Left ventricle myocardium inferior (tissue), 1 donor: ENCODE results near the gene SIDT2. TPM values are rescaled to one million over a fixed set of nuclear protein-coding genes. Genes with fewer than 3 reads are reported as not detected.

Experiments used
- DNase-seq: peaks from one replicate; pipeline ENCODE4 v3.0.0-alpha.2; 2020
- H3K27ac ChIP-seq: fragments of 200-600 bp; replicated peaks from 2 replicates; pipeline ENCODE4 v1.8.0; 2021
- H3K27me3 ChIP-seq: fragments of 200-600 bp; 2 replicates; pipeline ENCODE4 v1.8.0; 2021; ENCODE audit warnings: low read depth
- H3K36me3 ChIP-seq: fragments of 200-600 bp; 2 replicates; pipeline ENCODE4 v1.8.0; 2021
- H3K4me1 ChIP-seq: fragments of 200-600 bp; 2 replicates; pipeline ENCODE4 v1.8.0; 2021
- H3K4me3 ChIP-seq: fragments of 200-600 bp; 2 replicates; pipeline ENCODE4 v1.8.0; 2021; ENCODE audit warnings: mild to moderate bottlenecking, moderate library complexity
- H3K9me3 ChIP-seq: fragments of 200-600 bp; replicated peaks from 2 replicates; pipeline ENCODE4 v1.8.0; 2021
- intact Hi-C: fragments of 100-400 bp; cut with micrococcal nuclease; formaldehyde crosslinking; loops from one replicate; pipeline ENCODE4 v1.11.0; 2022
- total RNA-seq: library from RNA; stranded (reverse); fragmentation: NEBNext Ultra II Directional; extraction: Animal tissue kit (Norgen Biotek cat#: 25700); gene quantifications from one replicate; pipeline ENCODE4 v1.2.1, GENCODE V29; 2021
- TF ChIP-seq, protein P1 (sequence below): fragments of 200-600 bp; IDR thresholded peaks from 2 replicates; pipeline ENCODE4 v1.8.0; 2021; ENCODE audit warnings: antibody characterized with exemption, mild to moderate bottlenecking, borderline replicate concordance
- donor health status: DM: no; HTN: yes; CAD: no; lungs with severe emphysema.

The SIDT2 gene
- total RNA-seq, 1 donor from 2014 or later, result 23.5 TPM

DNA sequence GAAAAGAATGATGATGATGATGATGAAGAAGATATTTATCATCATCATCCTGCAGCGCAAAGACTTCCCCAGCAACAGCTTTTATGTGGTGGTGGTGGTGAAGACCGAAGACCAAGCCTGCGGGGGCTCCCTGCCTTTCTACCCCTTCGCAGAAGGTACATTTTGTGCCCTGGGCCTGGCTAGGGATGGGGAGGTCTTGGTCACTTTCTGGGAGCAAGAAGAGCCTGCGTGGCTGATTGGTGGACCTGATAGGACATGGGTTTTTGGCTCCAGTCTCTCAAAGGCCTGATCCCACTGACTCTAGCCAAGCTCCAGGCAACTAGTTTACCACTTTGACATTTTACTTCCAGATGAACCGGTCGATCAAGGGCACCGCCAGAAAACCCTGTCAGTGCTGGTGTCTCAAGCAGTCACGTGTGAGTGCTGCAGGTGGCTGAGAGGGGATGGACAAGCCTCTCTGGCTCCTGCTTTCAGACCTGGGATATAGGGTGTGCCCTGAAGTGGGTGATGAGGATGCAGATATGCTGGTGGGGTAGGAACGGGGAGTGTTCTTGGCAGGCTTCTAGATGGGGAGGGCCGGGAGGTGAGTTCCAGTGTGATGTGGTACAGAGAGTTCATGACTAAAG is 5.3 kb downstream of the SIDT2 start:
- no peaks in the 10 kb centered on the region for H3K9me3 ChIP-seq
- intact Hi-C loops, result no loop called here
- DNase-seq, result no peak
- H3K4me1 ChIP-seq, result peaks cover 29% of the 10 kb centered on the region
- TF ChIP-seq, protein P1, sequence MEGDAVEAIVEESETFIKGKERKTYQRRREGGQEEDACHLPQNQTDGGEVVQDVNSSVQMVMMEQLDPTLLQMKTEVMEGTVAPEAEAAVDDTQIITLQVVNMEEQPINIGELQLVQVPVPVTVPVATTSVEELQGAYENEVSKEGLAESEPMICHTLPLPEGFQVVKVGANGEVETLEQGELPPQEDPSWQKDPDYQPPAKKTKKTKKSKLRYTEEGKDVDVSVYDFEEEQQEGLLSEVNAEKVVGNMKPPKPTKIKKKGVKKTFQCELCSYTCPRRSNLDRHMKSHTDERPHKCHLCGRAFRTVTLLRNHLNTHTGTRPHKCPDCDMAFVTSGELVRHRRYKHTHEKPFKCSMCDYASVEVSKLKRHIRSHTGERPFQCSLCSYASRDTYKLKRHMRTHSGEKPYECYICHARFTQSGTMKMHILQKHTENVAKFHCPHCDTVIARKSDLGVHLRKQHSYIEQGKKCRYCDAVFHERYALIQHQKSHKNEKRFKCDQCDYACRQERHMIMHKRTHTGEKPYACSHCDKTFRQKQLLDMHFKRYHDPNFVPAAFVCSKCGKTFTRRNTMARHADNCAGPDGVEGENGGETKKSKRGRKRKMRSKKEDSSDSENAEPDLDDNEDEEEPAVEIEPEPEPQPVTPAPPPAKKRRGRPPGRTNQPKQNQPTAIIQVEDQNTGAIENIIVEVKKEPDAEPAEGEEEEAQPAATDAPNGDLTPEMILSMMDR, result no peak
- no peaks in the 10 kb centered on the region for H3K27me3 ChIP-seq
- no peak overlapping the region for H3K27ac ChIP-seq
- H3K36me3 ChIP-seq, result peaks cover 60% of the 10 kb centered on the region
- H3K4me3 ChIP-seq, result no peak overlapping the region

DNA sequence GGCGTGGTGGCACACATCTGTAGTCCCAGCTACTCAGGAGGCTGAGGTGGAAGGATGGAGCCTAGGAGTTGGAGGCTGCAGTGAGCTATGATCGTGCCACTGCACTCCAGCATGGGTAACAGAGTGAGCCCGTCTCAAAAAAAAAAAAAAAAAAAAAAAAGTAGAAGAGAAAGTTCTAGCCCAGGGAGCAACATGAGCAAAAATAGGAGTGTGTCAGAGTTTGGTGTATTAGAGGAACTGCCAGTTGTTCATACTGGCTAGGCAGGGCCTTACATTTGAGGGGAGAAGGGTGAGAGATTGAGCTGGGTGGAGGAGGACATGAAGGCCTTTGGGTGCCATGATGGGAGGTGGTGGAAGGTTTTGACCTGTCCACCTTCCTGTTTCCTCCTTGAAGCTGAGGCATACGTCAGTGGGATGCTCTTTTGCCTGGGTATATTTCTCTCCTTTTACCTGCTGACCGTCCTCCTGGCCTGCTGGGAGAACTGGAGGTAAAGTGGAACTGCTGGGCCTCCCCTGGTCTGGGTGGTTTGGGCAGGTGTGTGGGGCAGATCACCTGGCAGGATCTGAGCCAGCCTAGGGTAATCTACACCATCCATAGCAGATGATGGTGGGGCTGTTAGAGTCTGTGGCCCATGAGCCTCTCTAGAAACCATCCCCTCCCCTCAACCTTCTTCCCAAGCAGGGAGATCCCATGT is 7.3 kb downstream of the SIDT2 start:
- Histone ChIP-seq H3K27me3 (no peaks in the 10 kb centered on the region), H3K4me3 (no peak overlapping the region), H3K36me3 (peaks cover 81% of the 10 kb centered on the region), H3K9me3 (no peaks in the 10 kb centered on the region), H3K4me1 (peaks cover 9% of the 10 kb centered on the region), H3K27ac (peak overlapping the region; percentile 33)
- DNase-seq, result peak; percentile 5
- TF ChIP-seq, protein P1, result no peak
- intact Hi-C loops, result no loop called here

DNA sequence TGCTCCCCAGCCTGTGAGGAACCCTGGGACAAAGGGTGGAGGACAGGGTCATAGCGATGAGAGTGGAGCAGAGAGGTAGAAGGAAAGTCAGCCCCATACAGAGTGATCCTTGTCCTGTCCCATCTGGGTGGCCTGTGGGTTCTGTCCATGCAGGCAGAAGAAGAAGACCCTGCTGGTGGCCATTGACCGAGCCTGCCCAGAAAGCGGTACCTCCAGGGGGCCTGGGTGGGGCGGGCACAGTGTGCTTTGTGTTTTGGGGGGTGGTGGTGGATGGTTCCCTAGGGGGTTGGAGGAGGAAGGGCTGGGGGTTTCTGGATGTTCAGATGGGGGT is 7.9 kb downstream of the SIDT2 start:
- Histone ChIP-seq H3K36me3 (peaks cover 84% of the 10 kb centered on the region), H3K4me1 (peaks cover 3% of the 10 kb centered on the region), H3K9me3 (no peaks in the 10 kb centered on the region), H3K27me3 (no peaks in the 10 kb centered on the region), H3K27ac (peak overlapping the region; percentile 33), H3K4me3 (no peak overlapping the region)
- TF ChIP-seq, protein P1, result no peak
- DNase-seq, result no peak
- intact Hi-C loops, result no loop called here

DNA sequence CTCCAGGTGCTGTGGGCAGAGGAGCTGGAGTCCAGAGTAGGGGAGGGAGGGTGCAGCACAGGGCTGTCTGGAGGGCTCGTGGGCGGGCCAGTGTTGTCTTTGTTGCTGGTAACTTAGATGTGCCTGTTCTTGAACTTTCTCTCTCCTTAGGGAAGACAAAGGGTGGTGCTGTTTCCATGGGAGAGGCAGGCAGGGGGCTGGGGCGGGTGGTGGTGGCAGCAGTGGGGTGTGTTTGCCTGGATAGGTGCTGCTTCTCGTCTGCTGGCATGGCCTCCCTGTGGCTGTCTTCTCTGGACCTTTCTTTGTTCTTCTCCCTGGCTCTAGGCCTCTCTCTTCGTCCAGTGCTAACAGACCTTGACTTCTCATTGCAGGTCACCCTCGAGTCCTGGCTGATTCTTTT is 8.5 kb downstream of the SIDT2 start:
- intact Hi-C loops, result no loop called here
- Histone ChIP-seq H3K4me3 (no peak overlapping the region), H3K27me3 (no peaks in the 10 kb centered on the region), H3K4me1 (no peaks in the 10 kb centered on the region), H3K27ac (no peak overlapping the region), H3K9me3 (no peaks in the 10 kb centered on the region), H3K36me3 (peaks cover 88% of the 10 kb centered on the region)
- DNase-seq, result no peak
- TF ChIP-seq, protein P1, result no peak

DNA sequence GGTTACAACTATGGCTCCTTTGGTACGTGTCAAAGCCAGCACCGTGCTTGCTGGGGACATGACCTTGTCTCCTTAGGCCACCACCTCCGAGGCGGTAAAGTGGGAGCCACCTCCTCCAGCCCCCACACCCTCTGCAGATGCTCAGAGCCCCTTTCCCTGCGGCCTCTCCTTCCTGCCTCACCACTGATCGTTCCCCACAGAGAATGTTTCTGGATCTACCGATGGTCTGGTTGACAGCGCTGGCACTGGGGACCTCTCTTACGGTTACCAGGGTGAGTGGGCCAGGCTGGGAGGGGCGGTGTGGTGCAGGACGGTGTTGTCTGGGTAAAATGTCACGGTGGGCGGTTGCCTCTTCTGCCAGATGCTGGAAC is 8.9 kb downstream of the SIDT2 start:
- no peak overlapping the region for H3K27ac ChIP-seq

More for the DNA sequence above, 8.9 kb downstream of the SIDT2 start:
- no peaks in the 10 kb centered on the region for H3K27me3 ChIP-seq
- H3K9me3 ChIP-seq, result no peaks in the 10 kb centered on the region
- H3K4me1 ChIP-seq, result no peaks in the 10 kb centered on the region
- TF ChIP-seq, protein P1, result no peak
- H3K4me3 ChIP-seq, result no peak overlapping the region
- DNase-seq, result no peak
- H3K36me3 ChIP-seq, result peaks cover 88% of the 10 kb centered on the region
- intact Hi-C loops, result no loop called here
